ENCODE measurements around the gene RNF19B.
A peak's percentile ranks its signal among the peaks of the same experiment; 100 is the strongest.

RNF19B gene

DNA sequence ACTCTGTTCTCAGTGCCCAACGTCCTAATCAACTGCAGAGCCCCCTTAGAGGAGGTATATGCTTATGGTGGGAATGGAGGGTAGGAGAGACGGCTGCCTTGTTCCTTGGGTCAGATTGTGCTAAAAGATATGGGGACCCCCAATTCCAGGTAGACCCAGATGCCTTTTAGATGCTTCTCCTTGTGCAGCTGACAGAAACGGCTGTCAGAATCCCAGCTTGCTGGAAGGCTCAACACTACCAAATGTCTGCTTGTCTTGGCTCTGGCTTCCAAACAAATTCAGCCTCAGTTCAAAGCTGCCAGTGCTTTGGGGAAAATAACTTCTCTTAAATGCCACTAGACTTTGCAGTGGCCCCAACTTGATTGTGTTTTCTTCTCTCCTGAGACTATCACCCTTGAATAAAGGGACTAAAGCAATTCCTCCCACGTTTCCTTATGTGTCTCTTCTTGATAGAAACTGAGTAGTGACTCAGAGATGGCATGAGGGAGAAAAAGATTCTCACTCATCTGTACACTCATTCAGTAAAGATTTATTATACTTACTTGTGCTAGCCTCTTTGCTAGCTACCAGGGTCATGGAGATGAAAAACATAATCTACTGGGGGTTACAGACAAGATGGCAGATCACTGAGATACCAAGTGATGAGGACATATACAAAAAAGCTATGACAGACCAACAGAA, 3.4 kb upstream of the RNF19B start:
- DNase-seq (ENCODE audit: low read depth in 2 of 2) = no peak

DNA sequence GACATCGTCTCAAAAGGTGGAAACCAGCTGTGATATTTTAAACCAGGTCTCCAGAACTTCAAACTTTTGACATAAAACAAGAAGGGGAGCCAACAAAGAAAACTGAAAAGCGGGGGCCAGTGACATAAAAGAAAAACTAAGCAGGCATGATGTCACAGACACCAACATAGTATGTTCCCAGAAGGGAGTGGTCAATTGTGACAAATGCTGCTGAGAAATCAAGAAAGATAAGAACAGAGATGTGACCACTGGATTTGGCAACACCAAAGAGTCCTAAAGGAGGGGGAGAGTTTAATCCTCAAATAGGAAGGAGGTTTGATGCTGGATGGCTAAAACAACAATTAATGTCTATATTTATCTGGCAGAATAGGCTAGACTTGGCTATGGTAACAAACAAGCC, 2.3 kb upstream of the RNF19B start:
- DNase-seq (ENCODE audit: low read depth in 2 of 2) = no peak

DNA sequence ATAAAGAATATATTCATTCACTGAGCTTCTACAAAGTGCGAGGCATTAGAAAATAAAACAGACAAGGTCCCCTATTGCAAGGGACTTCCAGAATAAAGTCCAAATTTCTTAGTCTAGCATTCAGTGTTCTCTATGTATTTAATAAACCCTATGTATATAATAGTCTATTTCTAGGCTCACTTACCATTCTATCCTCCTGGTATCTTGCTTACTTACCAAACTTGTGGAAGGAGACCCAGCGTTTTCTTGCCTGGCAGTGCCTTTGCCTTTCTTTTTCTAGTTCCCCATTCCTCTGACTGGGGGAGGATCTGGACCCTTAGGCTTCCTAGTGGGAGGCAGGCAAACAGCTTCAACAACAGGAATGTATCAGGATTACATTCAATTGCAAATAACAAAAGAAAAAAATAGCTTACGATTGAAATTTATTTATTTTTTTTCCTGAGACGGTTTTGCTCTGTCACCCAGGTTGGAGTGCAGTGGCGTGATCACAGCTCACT, 690 bp upstream of the RNF19B start:
- DNase-seq (ENCODE audit: low read depth in 2 of 2) = no peak

DNA sequence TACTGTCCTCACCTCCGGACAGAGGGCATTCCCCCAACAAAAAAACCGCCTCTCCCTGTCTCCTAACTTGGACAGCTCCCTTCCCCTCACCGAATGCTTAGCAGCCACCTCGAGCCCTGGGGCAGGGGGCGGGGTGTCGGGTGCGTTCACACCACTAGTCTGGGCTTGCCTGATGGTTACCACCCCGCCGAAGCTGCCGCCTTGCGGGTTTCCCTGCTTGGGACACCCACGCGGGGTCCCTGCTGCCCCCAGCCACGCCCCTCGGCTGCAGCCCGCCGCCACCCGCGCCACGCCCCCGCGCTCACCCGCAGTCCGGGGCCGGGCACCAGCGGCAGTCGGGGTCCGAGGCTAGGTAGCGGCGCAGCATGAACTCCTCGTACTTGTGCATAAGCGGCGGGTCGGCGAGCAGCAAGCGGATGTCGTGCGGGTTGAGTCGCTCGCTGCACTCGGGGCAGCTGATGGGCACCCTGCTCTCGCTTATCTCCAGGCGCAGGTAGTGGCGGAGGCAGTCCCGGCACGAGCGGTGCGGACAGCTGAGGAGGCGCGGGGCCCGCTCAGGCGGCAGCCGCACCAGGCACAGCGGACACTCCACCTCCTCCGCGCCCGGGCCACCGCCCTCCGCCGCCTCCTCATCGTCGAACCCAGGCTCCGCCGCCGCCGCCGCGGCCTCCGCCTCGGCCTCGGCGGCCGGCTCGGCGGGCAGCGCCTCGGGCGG, 706 bp downstream of the RNF19B start:
- DNase-seq (ENCODE audit: low read depth in 2 of 2) = peak; percentile 34 to 49

DNA sequence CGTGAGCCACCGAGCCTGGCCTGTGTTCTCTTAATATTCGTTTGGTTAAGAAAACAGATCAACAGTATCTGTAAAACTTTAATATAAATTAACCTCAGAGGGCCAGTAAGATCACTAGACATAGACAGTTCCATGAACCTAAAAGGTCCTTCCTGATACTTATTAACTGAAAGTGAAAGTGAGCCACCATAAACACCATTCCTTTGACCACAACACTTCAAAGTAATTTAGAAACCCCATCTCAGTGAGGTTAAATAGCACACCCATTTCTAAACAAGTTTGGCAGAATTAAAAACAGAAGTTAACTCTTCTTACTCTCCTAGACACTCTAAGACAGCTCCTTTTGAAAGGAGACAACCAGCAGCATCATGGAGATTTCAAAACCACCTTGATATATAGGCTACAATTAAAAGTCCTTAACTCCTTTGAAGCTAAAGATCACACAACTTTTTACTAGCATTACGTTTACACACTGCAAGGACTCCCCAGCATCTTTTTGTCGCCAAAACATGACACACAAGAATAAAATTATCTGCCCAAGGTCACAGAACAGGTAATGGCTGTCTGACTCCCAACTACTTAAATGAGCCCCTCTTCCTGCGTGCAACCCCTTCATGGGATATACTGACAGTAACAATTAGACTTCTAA, 2.2 kb downstream of the RNF19B start:
- DNase-seq (ENCODE audit: low read depth in 2 of 2) = no peak

DNA sequence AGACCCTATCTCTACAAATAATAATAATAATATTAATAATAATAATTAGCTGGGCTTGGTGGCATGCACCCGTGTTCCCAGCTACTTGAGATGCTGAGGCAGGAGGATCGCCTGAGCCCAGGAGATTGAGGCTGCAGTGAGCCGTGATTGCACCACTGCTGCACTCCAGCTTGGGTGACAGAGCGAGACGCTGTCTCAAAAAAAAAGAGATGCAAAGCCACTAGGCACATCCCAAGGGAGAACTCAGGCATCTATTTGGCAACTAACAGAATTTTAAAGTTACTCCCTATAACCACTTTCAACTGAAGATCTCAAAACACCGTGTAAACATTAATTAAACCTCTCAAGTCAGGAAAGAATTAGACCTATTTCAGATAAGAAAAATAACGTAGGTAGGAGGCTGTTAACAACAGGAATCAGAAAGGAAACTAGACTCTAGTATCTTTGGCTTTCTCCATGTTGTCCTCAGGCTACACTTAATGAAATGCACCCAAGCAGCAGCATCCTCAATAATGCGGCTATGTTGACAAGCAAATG, 3.7 kb downstream of the RNF19B start:
- DNase-seq (ENCODE audit: low read depth in 2 of 2) = no peak

DNA sequence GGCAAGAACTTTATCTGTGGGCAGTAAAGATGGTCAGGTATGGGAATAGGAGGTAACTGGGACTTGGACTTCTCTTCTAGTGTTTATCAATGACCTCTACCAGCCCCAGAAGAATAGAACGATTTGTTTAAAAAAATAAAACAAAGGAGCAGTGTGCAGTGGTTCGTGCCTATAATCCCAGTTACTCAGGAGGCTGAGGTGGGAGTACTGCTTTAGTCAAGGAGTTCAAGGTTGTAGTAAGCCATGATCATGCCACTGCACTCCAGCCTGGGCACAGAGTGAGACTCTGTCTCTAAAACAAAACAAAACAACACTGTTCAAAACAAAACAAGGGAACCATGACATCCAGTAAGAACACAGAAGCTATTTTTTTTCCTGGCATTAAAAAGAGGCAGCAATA, 4.3 kb downstream of the RNF19B start:
- DNase-seq (ENCODE audit: low read depth in 2 of 2) = no peak

DNA sequence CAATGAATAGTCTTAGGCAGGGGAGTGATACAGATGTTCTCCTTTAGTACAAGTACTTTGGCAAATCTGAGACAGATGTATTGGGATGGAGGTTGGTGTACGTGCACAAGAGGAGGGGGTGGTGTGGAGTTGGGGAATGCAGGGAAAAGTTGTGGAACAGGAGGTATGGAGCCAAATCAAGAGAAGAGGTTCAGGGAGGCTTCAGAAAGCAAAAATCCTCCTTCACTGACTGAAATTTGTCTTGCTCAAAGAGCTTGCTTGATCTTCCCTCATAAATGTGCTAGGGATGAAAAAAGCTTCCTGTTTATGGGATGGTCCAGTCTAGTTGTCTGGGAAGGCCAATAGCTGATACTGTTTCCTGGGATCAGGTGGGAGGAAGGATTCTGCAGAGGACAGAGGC, 5.8 kb downstream of the RNF19B start:
- no peak for DNase-seq (ENCODE audit: low read depth in 2 of 2)

DNA sequence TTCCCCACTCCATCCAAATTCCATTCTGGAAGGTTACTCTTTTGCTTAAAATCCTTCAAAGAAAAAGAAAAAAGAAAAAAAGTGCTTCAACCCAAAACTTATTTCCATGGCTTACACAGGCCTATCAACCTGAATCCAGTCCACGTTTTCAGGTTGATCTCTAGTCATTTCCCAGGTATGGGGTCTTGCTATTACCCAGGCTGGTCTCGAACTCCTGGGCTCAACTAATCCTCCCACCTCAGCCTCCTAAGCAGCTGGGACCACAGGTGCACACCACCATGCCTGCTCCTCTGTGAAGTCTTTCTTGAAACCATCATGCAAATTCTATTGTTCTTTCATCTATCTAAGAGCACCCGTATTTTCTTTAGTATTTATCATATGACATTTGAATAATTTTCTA, 7.6 kb downstream of the RNF19B start:
- no peak for DNase-seq (ENCODE audit: low read depth in 2 of 2)

DNA sequence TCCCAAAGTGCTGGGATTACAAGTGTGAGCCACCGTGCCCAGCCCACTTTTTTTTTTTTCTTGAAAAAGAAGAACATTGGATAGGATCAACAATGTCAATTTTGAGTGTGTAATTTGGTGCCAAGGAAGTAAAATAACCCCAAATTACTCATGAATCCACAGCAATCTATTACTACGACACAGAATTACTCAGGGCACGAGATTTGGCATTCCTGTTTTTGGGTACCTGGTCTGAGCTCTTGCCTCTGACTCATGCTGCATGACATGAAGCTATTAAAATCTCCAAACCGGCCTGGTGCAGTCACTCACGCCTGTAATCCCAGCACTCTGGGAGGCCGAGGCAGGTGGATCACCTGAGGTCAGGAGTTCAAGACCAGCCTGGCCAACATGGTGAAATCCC, 10.4 kb downstream of the RNF19B start:
- no peak for DNase-seq (ENCODE audit: low read depth in 2 of 2)

DNA sequence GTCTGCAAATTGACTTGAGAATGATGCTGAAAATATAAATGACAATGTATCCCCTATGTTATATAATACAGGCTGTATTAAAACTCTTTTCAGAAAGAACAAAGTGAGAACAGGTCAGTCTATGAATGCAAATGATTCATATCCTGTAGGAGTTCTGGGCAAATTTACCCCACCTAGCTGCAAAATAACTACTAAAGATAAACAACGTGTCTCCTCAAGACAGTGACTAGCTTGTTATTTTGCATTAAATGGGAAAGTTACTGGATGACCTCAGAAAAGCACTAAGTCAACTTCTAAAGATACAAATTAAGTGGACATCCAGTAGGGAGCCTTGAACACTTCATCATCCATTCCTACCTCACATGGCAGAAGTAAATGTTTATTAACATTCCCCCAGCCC, 11.1 kb downstream of the RNF19B start:
- no peak for DNase-seq (ENCODE audit: low read depth in 2 of 2)

DNA sequence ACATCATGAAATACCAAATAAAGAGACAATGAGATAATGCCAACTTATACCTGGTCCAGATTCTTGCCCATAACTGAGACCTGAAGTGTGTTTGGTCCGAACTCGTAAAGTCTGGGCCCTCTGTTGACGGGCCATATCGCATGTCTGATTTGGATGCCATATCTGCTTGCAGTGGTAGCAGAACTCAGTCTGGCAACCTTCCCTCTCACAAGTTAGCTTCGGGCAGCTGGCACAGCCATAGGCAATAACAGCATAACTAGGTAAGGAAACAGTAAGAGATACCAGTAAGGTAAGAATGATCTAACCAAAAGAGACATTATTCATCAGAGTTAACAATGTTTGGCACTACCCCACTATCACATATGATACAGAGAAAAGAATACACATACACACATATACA, 15.1 kb downstream of the RNF19B start:
- DNase-seq (ENCODE audit: low read depth in 2 of 2) = no peak

DNA sequence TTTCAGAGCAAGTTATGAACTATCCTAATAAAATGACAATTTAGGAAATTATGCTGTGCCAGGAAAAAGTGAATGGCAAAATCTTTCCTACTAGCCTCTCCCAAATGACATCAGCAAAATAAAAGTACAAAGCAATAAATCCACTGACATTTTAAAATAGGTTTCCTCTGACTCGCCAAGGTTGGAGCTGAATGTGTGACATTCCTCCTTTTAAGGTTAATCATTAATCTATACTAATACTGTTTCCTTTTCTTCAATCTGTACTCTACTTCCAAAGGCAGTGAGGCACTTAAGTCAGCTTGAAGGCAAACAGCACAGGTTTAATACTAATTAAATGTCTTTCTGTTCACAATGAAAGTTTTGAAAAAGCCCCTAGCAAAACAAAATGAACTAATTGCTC, 15.7 kb downstream of the RNF19B start:
- no peak for DNase-seq (ENCODE audit: low read depth in 2 of 2)

DNA sequence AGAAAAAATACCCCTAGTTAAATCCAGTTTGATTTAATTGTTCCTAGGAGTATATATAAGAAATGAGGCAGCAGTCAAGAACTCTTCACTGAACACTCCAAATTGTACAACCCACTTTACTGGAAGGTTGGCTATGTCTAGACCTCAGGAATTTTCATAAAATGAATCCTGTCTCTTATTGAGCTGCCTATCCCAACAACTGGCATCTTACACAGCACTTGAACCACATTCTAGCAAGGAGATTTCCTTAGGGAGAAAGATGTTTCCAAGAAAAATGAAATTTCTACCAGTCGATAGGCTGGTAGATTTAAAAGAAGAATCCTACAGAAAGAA, 16.3 kb downstream of the RNF19B start:
- no peak for DNase-seq (ENCODE audit: low read depth in 2 of 2)

DNA sequence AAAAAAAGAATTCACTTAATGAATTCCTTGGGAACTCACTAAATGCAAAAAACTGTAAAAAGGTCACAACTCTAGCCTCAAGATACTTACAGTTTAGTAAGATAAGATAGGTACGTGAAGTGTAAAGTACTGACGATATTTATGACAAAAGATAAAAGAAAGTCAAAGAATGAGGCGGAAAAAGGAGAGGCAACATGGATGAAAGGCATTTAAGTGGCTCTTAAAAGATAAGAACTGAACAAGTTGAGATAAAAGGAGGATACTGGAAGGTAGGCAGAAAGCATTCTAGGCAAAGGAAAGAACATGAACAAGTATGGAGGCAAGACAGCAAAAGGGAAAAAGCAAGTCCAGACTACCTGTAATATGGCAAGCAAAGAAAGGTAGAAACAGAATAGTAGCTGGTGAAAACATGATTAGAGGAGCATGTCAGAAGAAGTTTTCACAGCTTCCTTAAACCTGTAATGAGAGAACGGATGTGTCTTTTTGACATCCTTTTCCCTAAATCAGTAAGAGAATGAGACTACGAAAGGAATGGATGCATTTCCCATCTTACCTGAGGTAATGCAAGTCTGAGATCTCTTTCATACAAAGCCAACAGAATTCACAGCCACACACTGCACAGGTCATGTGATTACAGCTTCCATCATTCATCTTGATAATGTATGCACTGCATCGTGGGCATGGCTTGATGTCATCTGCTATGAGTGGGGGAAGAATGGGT, 16.8 kb downstream of the RNF19B start:
- no peak for DNase-seq (ENCODE audit: low read depth in 2 of 2)

DNA sequence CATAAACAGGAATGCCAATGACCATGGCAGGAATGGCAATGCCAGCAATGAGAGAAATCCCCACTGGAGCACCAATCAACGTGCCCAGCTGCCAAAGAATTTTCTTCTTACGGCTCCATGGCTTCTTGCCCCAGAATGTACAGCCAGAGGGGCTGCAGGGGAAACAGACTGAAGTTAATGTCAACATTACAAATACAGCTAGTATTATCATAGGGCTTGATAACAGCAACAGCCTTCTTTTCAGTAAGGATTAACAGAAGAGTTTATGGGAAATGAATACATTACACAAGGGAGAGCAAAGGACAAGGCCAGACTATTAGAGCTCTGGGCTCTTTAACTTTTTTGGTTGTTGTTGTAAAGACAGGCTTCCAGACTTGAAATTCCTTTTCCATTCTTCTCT, 18.2 kb downstream of the RNF19B start:
- DNase-seq (ENCODE audit: low read depth in 2 of 2) = no peak

DNA sequence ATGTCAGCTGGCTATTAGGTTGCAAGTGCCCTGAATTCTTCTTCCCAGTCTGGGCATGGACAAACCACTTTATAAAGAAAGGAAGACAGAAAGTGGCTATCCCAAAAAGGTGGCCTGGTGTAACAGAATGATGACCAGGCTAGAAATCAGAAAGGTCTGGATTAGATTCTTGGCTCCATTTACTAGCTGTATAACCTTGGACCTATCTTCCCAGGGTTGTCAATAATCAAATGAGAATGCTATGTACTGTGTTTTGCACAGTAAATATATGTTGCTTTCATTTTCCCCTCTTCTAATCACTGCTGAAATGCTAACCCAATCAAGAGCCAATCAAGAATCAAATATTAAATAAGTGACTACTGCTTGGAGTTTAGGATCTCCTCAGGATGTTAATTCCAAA, 20.4 kb downstream of the RNF19B start:
- DNase-seq (ENCODE audit: low read depth in 2 of 2) = no peak

DNA sequence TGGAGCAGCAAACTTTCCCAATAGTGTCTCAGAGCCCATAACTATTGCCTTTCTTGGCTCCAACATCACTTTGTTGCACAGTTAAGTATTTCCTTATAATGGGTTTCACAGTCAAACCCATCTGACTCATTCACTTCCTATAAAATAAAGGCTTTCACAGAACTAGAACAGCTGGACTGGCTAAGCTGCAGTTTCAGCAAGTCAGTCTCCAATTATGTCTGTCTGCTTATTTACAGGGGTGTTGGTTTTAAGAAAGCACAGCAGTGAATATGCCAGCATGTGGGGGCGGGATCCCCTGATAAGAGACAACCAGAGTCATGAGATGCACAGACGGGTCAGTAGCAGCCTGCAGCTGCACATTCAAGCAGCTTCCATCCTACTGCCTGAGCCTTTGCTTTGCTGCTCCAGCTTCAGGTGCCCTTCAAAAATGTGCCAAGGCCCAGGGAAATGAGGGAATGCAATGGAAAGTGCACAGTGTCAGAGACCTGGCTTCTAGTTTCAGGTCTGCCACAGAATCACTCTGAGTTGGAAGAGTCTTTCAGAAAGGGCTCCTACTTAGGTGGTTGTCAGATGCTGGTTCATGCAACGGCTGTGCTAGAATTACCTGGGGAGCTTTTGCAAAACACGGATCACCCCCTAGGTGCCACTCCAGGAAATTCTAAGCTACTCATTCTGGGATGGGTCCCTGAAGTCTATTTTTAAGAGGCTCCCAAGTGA, 24.8 kb downstream of the RNF19B start:
- no peak for DNase-seq (ENCODE audit: low read depth in 2 of 2)

DNA sequence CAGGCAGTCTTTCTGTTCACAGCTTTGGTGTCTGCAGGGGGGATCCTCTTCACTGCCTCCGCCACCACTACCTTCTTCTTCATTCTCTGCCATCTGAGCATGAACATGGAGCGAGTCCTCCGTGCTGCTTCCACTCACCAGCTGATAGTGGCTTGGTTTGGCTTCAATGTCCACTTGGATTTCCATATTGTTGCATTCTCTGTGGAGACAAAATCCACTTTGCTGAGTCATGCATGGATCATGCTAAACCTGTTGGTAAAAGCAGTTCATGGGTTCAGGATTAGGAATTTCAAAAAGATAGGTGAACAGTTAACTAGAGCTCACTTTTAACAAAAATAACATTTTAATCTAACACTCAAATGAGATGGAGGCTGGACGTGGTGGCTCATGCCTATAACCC, 27.5 kb downstream of the RNF19B start:
- DNase-seq (ENCODE audit: low read depth in 2 of 2) = no peak

DNA sequence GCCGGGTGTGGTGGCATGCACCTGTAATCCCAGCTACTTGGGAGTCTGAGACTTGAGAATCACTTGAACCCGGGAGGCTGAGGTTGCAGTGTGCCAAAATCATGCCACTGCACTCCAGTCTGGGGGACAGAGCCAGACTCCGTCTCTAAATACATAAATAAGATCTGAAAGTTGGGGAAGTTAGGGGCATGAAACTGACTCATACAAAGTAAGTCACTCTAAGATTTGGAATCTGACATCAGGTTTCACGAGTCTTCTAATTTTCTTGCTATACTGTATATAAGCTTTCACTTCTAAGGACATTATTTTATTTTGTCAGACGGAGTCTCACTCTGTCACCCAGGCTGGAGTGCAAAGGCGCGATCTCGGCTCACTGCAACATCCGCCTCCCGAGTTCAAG, 30.1 kb downstream of the RNF19B start:
- no peak for DNase-seq (ENCODE audit: low read depth in 2 of 2)

DNA sequence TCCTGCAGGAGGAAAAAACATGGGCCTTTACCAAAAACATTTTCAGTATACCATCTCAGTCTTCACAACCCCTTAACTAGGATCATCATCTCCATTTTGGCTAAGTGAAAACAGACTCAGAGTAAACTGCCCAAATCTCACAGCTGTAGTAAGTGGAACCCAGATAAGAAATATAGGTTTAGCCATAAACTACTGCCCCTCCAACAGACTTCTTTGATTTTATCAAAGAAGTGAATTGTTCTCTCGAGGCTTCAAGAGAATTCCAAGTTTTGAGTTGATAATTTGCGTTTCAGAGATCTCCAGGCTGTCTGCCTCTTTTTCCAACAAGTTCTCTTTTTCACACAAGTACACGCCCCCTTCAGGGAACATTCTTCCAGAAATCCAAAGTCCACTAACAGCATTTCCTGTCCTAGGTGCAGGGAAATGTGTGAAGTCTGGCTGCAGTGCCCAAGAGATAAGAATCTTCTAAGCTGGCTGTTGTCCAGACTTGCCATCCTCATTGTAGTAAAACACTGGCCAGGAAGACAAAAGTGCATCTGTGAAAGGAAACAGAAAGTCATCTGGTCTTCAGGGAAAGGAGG, 30.8 kb downstream of the RNF19B start:
- DNase-seq (ENCODE audit: low read depth in 2 of 2) = no peak
